Iris pigment epithelial cell (primary cell): Measurements from ENCODE around the gene OVOL2.
"Not testable (repeated sequence)": the region's sequence is repeated elsewhere in the genome, so short reads cannot be mapped to it uniquely, and the experiment has no call there.

ENCODE experiments used
- DNase-seq: peaks from one replicate; pipeline ENCODE4 v3.0.0-alpha.2; 2011; ENCODE audit warnings: low read depth

OVOL2 gene

GRCh38 chr20:18057994-18058349, 256 bp upstream of the OVOL2 start:
- no peak for DNase-seq

GRCh38 chr20:18056174-18057100, 1.3 kb downstream of the OVOL2 start:
- peak; percentile 6 for DNase-seq

GRCh38 chr20:18055261-18055660, 2.5 kb downstream of the OVOL2 start:
- no peak for DNase-seq

GRCh38 chr20:18052856-18053255, 4.9 kb downstream of the OVOL2 start:
- no peak for DNase-seq

- no peak for DNase-seq
Observed at GRCh38 chr20:18050628-18051027, 7.1 kb downstream of the OVOL2 start.

- no peak for DNase-seq
Observed at GRCh38 chr20:18048176-18048575, 9.5 kb downstream of the OVOL2 start.

GRCh38 chr20:18046535-18046934, 11.2 kb downstream of the OVOL2 start:
- no peak for DNase-seq

- DNase-seq = no peak
Observed at GRCh38 chr20:18042229-18042628, 15.5 kb downstream of the OVOL2 start.

- DNase-seq = no peak
Observed at GRCh38 chr20:18041462-18041861, 16.3 kb downstream of the OVOL2 start.

GRCh38 chr20:18039063-18039462, 18.7 kb downstream of the OVOL2 start:
- DNase-seq = no peak

- no peak for DNase-seq
Observed at GRCh38 chr20:18034039-18034438, 23.7 kb downstream of the OVOL2 start.

- no peak for DNase-seq
Observed at GRCh38 chr20:18032977-18033892, 24.5 kb downstream of the OVOL2 start.

- DNase-seq = no peak
Observed at GRCh38 chr20:18031888-18032509, 25.7 kb downstream of the OVOL2 start.

GRCh38 chr20:18031050-18031449, 26.7 kb downstream of the OVOL2 start:
- no peak for DNase-seq

GRCh38 chr20:18030020-18030419, 27.7 kb downstream of the OVOL2 start:
- no peak for DNase-seq

- DNase-seq = not testable (repeated sequence)
Observed at GRCh38 chr20:18027011-18027410, 30.7 kb downstream of the OVOL2 start.

GRCh38 chr20:18024606-18025127, 33.0 kb downstream of the OVOL2 start:
- no peak for DNase-seq

- no peak for DNase-seq
Observed at GRCh38 chr20:18020931-18021330, 36.8 kb downstream of the OVOL2 start.

GRCh38 chr20:18019068-18019467, 38.6 kb downstream of the OVOL2 start:
- DNase-seq = peak; percentile 52

- no peak for DNase-seq
Observed at GRCh38 chr20:18018100-18018499, 39.6 kb downstream of the OVOL2 start.

- no peak for DNase-seq
Observed at GRCh38 chr20:18016772-18017171, 40.9 kb downstream of the OVOL2 start.

GRCh38 chr20:18014411-18014810, 43.3 kb downstream of the OVOL2 start:
- DNase-seq = no peak
